CMK (cell line): ENCODE data around the gene KCNK7.

Experiments used
- DNase-seq: peaks from one replicate; pipeline ENCODE4 v3.0.0-alpha.2; 2010; ENCODE audit warnings: low read depth

The KCNK7 gene

DNA sequence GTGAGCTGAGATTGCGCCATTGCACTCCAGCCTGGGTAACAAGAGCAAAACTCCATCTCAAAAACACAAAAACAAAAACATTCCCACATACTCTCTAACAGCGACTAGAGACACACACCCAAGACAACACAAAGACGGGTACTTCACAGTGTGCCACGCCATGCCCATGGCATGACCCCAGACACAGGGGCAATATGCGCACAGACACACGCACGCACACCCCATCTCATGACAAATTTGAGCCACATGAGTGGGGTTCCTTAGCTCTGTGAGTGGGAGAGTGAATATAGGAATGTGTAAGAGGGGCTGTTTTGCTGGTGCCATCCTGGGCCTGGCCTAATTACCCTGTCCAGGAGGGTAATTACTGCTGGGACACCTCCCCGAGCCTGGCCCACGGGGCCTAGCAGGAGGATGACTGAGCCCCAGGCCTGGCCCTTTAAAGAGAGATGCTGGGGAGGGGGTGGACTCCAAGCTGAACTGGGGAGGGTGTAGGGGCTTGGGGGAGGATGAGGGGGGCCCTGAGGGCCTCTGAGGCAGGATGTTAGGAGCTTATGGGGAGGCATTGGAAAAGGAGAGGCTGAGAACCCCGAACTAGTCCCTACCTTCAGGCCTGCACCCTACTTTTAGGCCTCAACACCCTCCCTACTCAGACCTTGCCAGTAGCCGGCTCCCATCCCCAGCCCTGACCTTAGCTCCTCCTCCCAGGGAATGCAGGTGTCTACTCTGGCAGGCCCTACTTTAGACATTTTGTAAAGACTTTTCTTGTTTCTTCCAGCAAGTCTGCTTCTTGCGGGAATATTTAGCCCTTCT is 38.9 kb downstream of the KCNK7 start:
- DNase-seq, result no peak

DNA sequence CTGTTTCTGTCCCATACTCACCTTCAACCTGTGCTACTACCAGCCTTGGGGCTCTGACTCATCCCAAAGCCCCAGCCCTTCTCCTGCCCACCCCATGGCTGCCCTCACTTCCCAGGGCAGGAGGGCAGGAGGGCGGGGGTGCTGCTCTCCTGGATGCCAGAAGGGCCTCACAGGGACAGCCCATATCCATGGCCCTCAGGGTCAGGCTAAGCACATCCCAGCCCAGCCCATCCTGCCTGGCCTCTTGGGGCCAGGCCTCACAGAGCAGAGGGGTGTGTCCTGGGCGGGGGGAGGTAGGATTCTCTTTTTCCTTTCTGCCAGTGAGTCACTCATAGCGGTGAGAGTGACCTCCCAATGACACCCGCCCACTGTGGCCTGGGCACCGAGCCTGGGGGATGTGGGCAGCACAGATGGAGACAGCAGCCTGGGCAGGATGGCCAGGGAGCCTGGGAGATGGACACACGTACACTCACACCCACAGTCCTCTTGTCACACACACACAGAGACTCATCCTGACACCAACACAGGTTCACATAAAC is 39.8 kb downstream of the KCNK7 start:
- peak; percentile 92 for DNase-seq

DNA sequence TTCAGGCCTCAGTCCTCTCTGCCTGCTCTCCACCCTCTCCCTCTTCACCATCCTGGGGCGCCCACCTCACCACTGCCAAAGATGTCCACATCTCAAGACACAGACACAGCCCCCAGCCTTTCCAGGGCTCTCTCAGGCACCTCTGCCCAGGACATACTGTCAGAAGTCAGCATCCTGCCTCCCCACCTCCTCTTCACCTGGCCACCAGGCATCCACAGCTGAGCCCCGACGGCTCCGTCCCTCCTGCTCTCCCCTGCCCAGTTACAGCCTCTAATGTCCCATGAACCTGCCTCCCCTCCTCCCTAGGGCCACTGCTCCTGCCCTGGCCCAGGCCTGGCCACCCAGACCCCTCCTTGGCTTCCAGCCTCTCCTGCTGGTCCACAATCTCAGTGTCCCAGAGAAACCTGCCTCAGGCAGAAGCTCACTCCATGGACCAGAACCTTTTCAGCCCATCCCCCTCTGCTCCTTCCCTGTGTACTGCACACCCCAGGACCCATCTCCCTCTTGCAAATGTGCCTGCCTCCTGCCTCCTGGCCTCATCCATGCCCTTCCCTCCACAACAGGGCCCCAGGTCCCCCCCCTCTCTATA is 40.7 kb downstream of the KCNK7 start:
- DNase-seq, result no peak

DNA sequence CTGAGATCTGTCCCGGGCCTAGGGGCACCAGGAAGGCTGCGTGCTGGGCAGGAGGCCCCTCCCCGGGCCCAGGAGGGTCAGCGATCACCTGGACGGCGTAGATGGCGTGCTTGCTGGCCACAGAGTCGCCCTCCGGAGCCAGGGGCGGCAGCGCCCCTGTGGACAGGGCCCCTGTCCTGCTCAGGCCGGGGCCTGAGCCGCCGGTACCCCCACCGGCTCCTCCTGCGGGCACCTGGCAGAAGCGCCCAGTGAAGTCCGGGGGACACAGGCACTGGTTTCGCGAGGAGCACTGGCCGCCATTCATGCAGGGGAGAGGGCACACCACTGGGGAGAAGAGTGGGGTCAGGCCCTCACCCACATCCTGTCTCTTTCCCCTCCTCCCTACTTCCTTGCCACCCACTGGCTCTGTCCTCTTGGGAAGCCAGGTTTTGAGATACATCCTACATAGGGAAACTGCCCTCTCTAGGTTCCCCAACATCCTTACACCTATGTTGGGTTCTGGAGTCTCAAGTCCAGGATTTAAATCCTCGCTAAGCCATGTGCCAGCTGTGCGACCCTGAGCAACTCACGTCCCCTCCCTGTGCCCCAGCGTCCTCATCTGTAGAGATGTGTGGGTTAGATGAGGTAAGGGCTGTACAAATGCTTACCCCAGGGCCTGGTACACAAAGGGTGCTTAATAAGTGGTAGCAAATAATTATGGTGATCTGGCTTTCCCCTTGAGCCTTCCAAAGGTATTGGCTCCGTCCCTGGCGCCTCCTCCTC is 41.4 kb downstream of the KCNK7 start:
- no peak for DNase-seq

DNA sequence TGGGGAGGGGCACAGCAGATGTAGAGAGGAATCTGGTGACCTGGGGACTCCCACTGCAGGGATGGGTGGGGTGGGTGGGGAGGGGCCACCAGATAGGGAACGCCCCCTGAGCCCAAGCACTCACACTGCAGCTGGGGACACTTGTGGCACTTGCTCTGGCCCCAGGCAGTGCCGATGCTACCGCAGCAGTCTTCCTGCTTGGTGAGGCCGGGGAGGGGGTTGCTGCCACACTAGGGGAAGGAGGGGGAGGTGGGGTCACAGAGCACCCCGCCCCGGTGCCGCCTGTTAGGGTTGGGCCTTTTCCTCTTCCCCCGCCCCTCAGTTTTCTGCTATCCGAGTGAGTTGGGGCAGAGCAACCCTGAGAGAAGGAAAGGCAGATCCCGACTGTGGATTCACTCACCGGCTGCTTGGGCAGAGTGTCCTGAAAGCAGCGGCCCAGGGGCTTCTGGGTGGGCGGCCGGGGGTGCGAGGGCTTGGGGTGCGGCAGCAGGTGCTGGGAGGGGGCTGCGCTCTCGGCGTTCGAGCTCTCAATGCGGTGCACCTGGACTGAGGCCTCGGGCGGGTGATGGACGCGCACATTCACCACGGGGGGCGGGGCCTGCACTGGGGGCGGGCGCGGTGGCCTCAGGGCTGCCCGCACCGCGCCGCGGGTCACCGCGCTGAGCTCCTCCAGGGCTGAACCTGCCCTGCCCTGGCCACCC is 42.1 kb downstream of the KCNK7 start:
- peak; percentile 99 for DNase-seq

DNA sequence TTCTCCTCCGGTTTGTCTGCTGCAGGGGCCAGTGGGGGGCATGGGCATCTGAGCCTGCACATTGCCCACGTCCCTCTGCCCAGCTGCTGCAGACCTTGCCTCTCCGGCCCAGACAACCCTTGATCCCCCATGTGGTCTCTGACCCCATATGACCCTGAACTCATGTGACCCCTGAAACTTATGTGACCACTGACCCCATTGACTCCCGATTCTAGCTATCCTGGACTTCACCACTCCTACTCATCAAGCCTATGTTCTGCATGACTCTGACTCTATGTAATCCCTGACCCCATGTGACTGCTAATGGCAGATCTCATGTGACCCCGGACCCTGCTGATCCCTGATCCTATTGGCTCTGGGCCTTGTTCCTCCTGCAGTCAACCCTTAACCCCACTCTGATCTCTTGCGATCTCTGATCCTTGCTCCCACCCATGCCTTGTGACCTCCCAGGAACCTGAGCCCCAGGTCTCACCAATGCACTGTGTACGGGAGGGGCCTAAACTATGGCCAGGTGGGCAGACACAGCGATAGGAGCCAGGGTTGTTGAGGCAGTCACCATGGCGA is 43.1 kb downstream of the KCNK7 start:
- no peak for DNase-seq

DNA sequence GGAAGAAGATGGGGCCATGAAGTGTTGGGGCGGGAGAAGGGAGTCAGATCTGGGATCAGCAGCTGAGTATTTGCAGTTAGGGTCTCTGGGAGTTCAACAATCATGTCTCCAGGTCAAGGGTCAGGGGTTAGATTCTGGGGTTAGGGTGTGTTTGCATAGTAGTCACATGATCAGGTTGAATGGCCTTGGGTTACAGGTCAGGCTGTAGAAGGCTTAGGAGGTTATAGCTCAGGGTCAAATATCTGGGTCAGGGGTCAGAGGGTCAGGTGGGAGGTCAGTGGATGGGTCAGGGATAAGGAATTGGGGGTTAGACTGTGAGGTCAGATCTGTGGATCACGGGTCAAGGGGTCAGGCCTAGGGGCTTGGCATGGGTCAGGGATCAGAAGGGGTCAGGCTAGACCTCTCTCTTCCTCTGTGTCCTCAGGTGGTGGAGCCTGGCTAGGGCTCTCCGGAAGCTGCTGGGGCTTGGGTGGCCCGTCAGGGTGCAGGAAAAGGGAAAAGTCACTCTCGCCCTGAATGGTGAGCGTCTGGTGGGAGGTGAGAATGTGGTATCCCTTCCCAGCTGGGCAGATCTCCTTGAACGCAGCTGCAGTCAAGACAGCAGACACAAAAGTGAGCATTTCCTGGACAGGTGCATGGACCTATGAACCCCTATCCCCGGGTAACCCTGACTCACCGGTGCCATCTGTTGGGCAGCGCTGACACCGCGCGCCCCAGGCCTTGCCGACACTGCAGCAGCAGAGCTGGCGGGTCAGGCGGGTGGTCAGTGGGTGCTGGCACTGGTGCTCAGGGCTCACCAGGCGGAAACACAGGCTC is 43.8 kb downstream of the KCNK7 start:
- DNase-seq, result no peak

DNA sequence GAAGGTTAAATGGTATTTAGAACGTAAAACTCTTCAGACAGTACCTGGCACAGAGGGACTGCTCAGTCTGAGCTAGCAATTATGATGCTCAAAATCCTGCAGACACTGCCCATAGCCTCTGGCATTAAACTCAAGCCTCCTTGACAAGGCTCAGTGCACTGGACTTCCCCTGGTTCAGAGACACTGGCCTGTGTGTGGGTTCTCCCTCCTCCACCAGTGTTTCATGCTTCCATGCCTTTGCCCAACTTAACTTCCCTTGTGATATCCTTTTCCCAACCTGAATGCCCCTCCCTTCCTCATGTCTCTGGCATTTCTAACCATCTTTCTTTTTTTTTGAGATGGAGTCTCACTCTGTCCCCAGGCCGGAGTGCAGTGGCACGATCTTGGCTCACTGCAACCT is 46.5 kb downstream of the KCNK7 start:
- DNase-seq, result no peak

DNA sequence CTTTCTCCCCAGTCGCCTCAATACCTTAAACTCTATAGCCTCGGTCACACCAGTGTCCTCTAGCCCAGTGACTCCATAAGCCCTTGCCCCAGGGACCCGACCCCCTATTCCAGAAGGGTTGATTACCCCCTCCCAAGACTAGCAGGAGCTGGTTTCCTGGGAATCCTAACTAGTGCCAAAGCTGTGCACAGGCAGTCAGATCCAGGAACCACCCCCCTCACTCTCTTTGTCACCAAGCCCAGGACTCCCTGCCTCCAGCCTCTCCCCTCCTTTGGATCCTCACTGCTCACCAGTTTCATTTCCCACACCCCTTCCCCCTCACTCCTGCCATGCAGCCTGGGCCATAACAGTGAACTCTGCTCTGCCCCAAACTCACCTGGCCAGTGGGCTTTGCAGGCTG is 47.2 kb downstream of the KCNK7 start:
- no peak for DNase-seq

DNA sequence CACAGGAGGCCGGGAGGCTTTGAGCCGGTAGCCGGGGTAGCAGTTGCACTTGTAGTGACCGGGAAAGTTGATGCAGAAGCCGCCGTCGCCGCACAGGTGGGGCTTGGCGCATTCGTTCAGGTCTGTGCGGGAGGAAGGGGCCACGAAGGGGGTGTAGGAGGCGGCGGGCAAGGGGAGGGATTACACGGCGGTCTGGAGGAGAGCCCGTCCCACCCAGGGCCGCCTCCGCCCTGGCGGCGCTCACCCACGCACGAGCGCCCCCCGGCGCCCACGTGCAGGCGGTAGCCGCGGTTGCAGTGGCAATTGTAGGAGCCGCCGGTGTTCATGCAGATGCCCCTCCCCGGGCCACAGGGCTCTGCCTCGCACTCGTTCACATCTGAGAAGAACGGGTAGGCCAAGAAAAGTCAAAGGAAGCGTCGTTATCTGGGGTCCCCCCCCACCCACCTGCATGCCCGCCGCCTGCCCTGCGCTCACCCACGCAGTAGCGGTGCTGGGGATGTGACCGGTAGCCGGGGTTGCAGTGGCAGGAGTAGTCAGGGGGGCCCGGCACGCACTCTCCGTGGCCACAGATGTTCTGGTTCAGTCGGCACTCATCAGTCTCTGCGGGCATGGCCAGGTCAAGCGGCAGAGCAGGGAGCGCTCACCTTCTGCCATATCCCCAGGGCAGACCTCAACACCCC is 48.0 kb downstream of the KCNK7 start:
- DNase-seq, result no peak

DNA sequence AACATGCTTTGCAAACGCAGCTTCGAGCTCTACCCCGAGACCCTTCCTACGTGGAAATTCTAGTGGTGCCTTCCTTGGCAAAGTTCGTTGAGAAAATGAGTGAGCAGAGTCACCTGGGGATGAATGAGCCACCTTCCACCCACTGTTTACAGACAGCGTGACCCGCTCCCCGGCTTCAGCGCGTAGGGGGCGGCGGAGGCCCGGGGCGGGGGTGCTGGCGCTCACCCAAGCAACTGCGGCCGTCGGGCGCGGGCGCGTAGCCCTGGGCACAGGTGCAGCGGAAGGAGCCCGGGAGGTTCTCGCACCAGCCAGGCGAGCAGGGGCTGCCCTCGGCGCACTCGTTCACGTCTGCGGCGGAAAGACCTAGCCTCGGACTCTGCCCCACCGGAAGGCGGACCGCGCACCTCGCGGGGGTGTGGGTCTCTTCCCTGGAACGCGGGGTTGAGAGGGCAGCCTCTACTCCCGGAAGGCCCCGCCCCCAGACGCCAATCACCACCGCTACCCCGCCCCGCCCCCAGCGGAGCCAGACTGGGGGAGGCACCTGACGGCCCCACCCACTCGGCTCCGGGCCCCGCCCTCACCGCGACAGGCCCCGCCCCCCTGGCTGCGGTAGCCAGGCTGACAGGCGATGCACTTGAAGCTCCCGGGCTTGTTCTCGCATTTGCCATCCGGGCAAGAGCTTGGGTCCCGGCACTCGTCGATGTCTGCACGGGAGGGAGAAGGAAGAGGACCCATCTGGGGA is 49.2 kb downstream of the KCNK7 start:
- peak; percentile 92 for DNase-seq

DNA sequence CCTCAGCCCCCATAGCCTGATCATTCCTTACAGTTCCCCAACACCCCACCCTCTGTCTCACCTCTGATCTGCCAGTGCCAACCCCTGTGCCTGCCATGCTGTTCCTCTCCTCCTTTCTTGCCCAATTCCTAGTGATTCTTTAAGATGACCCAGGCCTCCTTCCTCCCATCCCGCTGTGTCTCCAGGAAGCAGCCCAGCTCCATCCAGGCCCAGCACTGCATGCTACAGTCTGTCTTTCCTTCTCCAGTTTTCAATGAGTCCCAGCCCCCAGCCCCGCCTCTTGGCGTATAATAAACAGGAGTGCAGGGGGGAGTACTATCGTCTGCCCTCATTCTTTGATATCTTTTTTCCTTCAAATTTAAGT is 49.8 kb downstream of the KCNK7 start:
- no peak for DNase-seq
